CD4-positive, CD25-positive, alpha-beta regulatory T cell (primary cell): ENCODE results near the gene TM9SF1. TPM values are rescaled to one million over a fixed set of nuclear protein-coding genes. Genes with fewer than 3 reads are reported as not detected.

Experiments
- ATAC-seq, 2 donors: fragments of 150-1000 bp; cut with Tn5 transposase; one replicate each; pipeline ENCODE4 v1.10.0; 2021; ENCODE audit warnings: low read depth in 2 of 2, moderate number of reproducible peaks in 2 of 2, moderate library complexity in 1 of 2
- DNase-seq, 3 donors: peaks; one replicate each; pipeline versions ENCODE4 v3.0.0 to v3.0.0-alpha.2; 2012 to 2022; ENCODE audit warnings: mixed read lengths in 1 of 3
- H3K27ac ChIP-seq: one replicate; pipeline ENCODE4 v1.7.0; 2013; ENCODE audit warnings: mild to moderate bottlenecking, low read length; ENCODE audit not compliant: insufficient read depth, poor library complexity, severe bottlenecking
- H3K27me3 ChIP-seq: one replicate; pipeline ENCODE4 v1.7.0; 2013; ENCODE audit warnings: low read length; ENCODE audit not compliant: control insufficient read depth, insufficient read depth
- H3K36me3 ChIP-seq: one replicate; pipeline ENCODE4 v1.7.0; 2013; ENCODE audit warnings: mild to moderate bottlenecking, low read length, moderate library complexity; ENCODE audit not compliant: control insufficient read depth, insufficient read depth
- H3K4me1 ChIP-seq: 2 replicates; pipeline ENCODE4 v1.7.0; 2013; ENCODE audit warnings: mild to moderate bottlenecking, low read length; ENCODE audit not compliant: insufficient read depth, control insufficient read depth, poor library complexity, severe bottlenecking
- H3K4me3 ChIP-seq: one replicate; pipeline ENCODE4 v1.7.0; 2013; ENCODE audit warnings: low read depth, mild to moderate bottlenecking, low read length, moderate library complexity
- H3K9me3 ChIP-seq, 2 experiments: 1 replicate in 1 of 2; 2 replicates in 1 of 2; pipeline ENCODE4 v1.7.0; 2013; ENCODE audit warnings: low read length in 2 of 2, mild to moderate bottlenecking in 1 of 2, moderate library complexity in 1 of 2; ENCODE audit not compliant: control insufficient read depth in 2 of 2
- H3K27ac Mint-ChIP-seq, 3 donors: one replicate each; pipeline ENCODE4 v1.8.0; 2020 to 2022; ENCODE audit warnings: mild to moderate bottlenecking in 3 of 3, mixed read lengths in 3 of 3, moderate library complexity in 2 of 3
- H3K27me3 Mint-ChIP-seq: one replicate; pipeline ENCODE4 v1.8.0; 2022; ENCODE audit warnings: mild to moderate bottlenecking, mixed read lengths
- H3K36me3 Mint-ChIP-seq: one replicate; pipeline ENCODE4 v1.8.0; 2020; ENCODE audit warnings: mixed read lengths
- H3K4me1 Mint-ChIP-seq, 4 donors: one replicate each; pipeline ENCODE4 v1.8.0; 2020 to 2022; ENCODE audit warnings: mixed read lengths in 4 of 4, mild to moderate bottlenecking in 1 of 4
- H3K4me3 Mint-ChIP-seq, 4 donors: one replicate each; pipeline ENCODE4 v1.8.0; 2020 to 2022; ENCODE audit warnings: mild to moderate bottlenecking in 4 of 4, mixed read lengths in 4 of 4, moderate library complexity in 3 of 4
- H3K9me3 Mint-ChIP-seq, 7 donors: one replicate each; pipeline ENCODE4 v1.8.0; 2020 to 2022; ENCODE audit warnings: mixed read lengths in 7 of 7, mild to moderate bottlenecking in 3 of 7, moderate library complexity in 2 of 7
- polyA plus RNA-seq, 4 donors: library from polyadenylated mRNA; unstranded; fragments of 300-500 nt; fragmentation: Illumina TruSeq; gene quantifications; one replicate each; pipeline ENCODE4 v1.2.3, GENCODE V29; 2021
- total RNA-seq: library from RNA; stranded (reverse); gene quantifications from one replicate; pipeline ENCODE4 v1.2.3, GENCODE V29; 2022

Gene TM9SF1
- total and polyA plus RNA-seq, 5 donors from 2014 or later: 20.0 to 42.3 (median 39.3) TPM

DNA sequence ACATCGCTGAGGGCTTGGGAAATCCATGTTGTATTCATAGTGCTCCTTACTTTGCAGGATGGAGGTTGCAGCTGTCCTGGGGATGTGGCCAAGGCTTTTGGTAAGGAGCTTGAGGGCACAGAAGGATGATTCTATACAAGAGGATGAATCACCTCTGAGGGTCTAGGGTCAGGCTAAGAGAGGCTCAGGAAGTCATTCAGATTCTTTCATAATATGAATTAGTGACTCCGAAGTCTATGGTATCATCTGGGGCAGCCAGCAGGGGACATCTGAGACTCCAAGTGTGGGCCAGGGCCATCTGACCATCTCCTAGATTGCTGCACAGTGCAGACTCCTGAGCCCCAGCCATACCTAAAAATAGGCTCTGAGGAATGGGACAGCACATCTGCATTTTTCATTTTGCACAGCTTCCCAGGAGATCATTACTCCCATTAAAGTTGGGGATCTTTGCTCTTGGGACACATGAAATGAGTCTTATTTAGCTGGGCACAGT is 42.3 kb upstream of the TM9SF1 start:
- H3K4me3 ChIP-seq: no peak overlapping the region
- peaks cover 41% of the 10 kb centered on the region for H3K36me3 Mint-ChIP-seq
- peak overlapping the region in 1 of 3 donors; percentile 65 for H3K27ac Mint-ChIP-seq
- peak overlapping the region in 3 of 4 donors; percentile 13 to 89 (median 21) for H3K4me3 Mint-ChIP-seq
- peaks cover 14 to 96% (median 74%) of the 10 kb centered on the region in 4 donors for H3K4me1 Mint-ChIP-seq
- DNase-seq: no peak
- peaks cover 45% of the 10 kb centered on the region for H3K4me1 ChIP-seq
- H3K36me3 ChIP-seq: peaks cover 64% of the 10 kb centered on the region
- no peaks in the 10 kb centered on the region for H3K9me3 Mint-ChIP-seq
- H3K27me3 ChIP-seq: no peaks in the 10 kb centered on the region
- no peak for ATAC-seq
- H3K9me3 ChIP-seq: no peaks in the 10 kb centered on the region
- H3K27ac ChIP-seq: no peak overlapping the region
- H3K27me3 Mint-ChIP-seq: peaks cover 4% of the 10 kb centered on the region

DNA sequence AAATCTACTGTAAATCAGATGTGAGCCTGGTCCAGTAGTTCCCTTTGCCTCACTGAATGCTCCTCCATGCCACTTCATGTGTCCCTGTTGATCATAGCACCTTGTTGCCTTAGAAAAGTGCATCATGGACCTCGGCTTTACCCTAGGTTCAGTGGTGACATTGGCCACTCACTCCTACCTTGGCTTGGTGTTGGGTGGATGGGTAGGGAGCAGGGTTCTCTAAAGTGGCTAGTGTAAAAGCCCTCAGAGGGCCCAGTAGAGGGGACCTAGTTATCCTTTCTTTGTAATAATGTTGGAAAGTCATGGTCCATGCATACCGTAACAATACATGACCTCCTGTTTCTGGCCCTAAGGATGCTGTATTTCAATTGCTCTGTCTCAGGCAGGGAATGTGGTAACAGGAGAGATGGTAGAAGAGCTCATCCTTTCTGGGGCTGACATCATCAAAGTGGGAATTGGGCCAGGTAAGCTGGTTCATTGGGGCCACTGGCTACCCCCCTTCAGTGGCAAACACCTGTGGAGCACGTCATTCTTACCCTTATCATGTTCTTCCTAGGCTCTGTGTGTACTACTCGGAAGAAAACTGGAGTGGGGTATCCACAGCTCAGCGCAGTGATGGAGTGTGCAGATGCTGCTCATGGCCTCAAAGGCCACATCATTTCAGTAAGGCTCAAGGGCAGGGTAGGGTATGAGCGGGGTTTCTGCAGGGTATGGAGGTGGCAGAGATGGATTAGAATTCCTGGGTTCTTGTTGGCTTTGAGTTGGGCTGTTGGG is 41.6 kb upstream of the TM9SF1 start:
- Histone ChIP-seq H3K27me3 (no peaks in the 10 kb centered on the region), H3K9me3 (no peaks in the 10 kb centered on the region), H3K4me3 (no peak overlapping the region), H3K27ac (no peak overlapping the region), H3K4me1 (peaks cover 46% of the 10 kb centered on the region), H3K36me3 (peaks cover 64% of the 10 kb centered on the region)
- Mint-ChIP-seq H3K4me3 (peak overlapping the region in 3 of 4 donors; percentile 13 to 89 (median 21)), H3K9me3 (no peaks in the 10 kb centered on the region), H3K36me3 (peaks cover 41% of the 10 kb centered on the region), H3K4me1 (peaks cover 14 to 94% (median 70%) of the 10 kb centered on the region in 4 donors), H3K27ac (peak overlapping the region in 2 of 3 donors; percentile 60 to 65), H3K27me3 (no peaks in the 10 kb centered on the region)
- DNase-seq: no peak
- no peak for ATAC-seq

DNA sequence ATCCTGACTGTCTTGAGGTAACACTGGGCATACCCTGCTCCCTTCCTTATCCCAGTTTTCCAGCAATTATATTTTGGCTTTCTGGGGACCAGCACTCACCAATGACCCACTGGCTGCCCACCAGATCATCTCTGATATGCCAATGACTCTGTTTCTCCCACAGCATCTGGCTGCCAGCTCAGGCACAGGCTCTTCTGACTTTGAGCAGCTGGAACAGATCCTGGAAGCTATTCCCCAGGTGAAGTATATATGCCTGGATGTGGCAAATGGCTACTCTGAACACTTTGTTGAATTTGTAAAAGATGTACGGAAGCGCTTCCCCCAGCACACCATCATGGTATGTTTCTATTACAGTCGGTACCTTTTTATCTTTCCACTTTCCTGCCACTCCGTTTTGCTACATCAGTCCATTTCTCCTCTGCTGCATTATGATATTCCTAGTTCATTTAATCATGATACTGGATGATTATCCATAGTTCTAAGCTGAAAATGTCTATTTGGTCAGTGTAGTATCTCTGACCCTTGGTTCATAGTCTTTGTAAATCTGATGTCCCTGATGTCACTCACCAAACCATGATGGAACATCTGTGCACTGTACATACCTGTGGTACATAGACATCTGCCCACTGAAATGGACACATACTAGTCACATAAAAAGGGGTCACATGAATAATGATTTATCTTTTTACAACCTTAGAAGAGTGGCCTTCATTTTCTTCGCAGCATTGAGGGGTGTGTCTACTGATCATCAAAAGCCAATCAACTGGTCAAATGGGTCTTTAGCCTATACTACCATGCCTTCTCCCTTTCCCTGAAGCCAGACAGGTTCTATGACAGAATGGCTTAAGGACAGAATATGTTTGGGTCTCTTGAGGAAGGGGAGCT is 40.8 kb upstream of the TM9SF1 start:
- H3K36me3 Mint-ChIP-seq: peaks cover 41% of the 10 kb centered on the region
- peak overlapping the region in 2 of 3 donors; percentile 82 to 86 for H3K27ac Mint-ChIP-seq
- H3K36me3 ChIP-seq: peaks cover 62% of the 10 kb centered on the region
- no peaks in the 10 kb centered on the region for H3K27me3 ChIP-seq
- H3K9me3 Mint-ChIP-seq: no peaks in the 10 kb centered on the region
- ATAC-seq: no peak
- H3K4me1 Mint-ChIP-seq: peaks cover 18 to 95% (median 73%) of the 10 kb centered on the region in 4 donors
- no peak for DNase-seq
- peak overlapping the region; percentile 3 to 89 (median 28) for H3K4me3 Mint-ChIP-seq
- H3K4me3 ChIP-seq: no peak overlapping the region
- no peaks in the 10 kb centered on the region for H3K27me3 Mint-ChIP-seq
- peaks cover 46% of the 10 kb centered on the region for H3K4me1 ChIP-seq
- no peaks in the 10 kb centered on the region for H3K9me3 ChIP-seq
- H3K27ac ChIP-seq: peak overlapping the region; percentile 18

DNA sequence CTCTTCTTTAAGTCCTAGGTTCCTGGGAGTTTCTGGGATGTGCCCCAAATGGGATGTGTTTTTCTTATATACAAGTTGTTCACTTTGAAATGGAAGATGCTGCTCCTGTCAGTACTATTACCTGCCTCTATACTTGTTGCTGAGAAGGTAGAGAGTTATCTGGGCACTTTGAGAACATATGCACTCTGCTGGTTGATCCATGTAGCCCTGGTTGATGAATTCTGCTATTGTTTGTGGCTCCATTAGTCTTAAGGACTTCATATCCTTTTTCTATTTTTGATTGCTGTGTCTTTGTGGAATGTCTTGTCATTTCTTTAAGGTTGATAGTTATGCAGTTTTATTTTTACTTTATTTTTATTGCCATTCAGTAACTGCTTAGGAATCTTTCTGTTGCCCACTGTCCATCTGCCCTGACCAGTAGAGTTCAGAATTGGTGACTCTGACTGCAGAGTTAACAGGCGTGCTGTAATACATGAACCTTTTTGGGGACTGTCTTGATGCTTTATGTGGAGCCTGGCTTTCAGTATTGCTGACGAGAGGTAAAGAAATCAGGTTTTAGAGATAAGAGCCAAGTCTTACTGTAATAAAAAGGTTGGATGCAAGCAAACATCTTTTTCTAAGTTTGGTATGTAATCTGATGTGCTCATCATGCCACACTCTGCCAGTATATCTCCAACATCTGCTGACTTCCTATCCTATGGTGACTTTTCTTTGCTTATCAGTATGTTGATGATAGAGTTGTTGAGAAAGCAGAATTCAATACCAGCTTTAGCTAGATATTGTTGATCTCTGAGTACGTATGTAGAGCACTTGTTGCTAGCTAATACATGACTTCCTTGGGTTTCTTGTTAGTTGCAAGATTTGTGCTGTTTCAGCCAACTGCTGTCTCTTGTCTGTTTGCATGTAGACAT is 39.1 kb upstream of the TM9SF1 start:
- Histone ChIP-seq H3K4me3 (peak overlapping the region; percentile 94), H3K36me3 (peaks cover 45% of the 10 kb centered on the region)
- H3K4me1 Mint-ChIP-seq: peaks cover 19 to 88% (median 59%) of the 10 kb centered on the region in 4 donors

DNA sequence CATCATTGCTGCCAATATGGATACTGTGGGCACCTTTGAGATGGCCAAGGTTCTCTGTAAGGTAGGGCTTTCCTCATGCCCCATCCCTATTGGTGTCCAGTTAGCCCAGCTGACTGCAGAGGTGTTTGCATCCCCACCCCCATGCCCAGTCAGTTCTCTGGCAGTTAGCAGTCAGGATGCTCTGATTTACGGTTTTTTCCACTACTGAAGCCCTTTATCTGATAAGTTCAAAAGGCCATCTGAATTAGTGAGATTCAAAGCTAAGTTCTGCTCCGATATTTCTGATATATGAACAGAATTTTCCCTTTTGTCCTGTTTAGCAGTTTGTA is 38.3 kb upstream of the TM9SF1 start:
- Histone ChIP-seq H3K27me3 (no peaks in the 10 kb centered on the region), H3K4me1 (peaks cover 29% of the 10 kb centered on the region), H3K36me3 (peaks cover 38% of the 10 kb centered on the region), H3K4me3 (peak overlapping the region; percentile 94), H3K9me3 (no peaks in the 10 kb centered on the region), H3K27ac (peak overlapping the region; percentile 91)
- H3K9me3 Mint-ChIP-seq: no peaks in the 10 kb centered on the region
- peaks cover 14 to 85% (median 55%) of the 10 kb centered on the region in 4 donors for H3K4me1 Mint-ChIP-seq
- ATAC-seq (no peak), DNase-seq (no peak)
- peak overlapping the region; percentile 38 to 94 (median 89) for H3K27ac Mint-ChIP-seq
- H3K36me3 Mint-ChIP-seq: peaks cover 29% of the 10 kb centered on the region
- peak overlapping the region; percentile 89 to 100 (median 96) for H3K4me3 Mint-ChIP-seq
- no peaks in the 10 kb centered on the region for H3K27me3 Mint-ChIP-seq

More for the DNA sequence above, 39.1 kb upstream of the TM9SF1 start:
- Histone ChIP-seq H3K4me1 (peaks cover 32% of the 10 kb centered on the region), H3K27ac (peak overlapping the region; percentile 91), H3K9me3 (no peaks in the 10 kb centered on the region), H3K27me3 (no peaks in the 10 kb centered on the region)
- H3K27ac Mint-ChIP-seq: peak overlapping the region; percentile 20 to 86 (median 55)
- H3K36me3 Mint-ChIP-seq: peaks cover 29% of the 10 kb centered on the region
- peak overlapping the region; percentile 89 to 100 (median 94) for H3K4me3 Mint-ChIP-seq
- DNase-seq (no peak), ATAC-seq (no peak)
- no peaks in the 10 kb centered on the region for H3K27me3 Mint-ChIP-seq
- H3K9me3 Mint-ChIP-seq: no peaks in the 10 kb centered on the region

DNA sequence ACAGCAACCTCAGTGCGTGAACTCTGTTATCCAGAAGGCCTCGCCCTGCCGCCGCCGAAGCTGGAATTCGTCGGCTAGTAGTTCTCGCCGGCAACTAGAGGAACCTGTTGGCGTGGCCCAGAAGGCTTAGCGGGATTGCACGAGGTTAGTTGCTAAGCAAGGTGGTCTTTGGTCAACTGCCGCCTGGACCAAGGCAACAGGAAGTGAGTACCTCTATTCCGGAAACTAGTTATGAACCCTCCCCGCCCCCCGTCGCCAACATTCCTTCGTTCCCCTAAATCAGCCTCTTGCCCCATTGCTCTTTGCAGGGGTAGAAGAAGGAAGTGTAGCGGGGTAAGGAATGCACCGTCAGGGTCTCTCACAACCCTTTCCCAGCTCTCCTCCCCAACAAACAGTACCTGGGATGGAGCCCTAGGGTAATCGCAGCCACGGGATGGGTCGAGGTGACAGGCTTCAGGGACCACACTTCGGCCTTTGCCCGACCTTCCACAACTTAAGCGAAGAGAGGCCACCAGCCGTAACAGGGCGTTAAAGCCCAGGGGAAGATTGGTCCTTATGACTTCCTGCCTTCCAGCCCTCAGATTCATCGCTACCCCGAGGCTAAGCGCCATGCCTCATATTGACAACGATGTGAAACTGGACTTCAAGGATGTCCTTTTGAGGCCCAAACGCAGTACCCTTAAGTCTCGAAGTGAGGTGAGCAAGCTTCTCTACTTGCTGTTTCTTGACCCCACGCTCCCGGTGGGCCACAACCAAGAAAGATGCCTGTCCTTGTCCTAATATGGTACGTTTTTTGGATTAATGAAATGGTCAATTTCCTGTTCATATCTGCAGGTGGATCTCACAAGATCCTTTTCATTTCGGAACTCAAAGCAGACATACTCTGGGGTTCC is 37.6 kb upstream of the TM9SF1 start, which contains the start of gene GMPR2:
TSS of gene GMPR2 (plus strand) at position 285 of the 893 bp plus-strand sequence. CDS start at position 610, 325 bp downstream.
- H3K27me3 ChIP-seq: no peaks in the 10 kb centered on the region
- DNase-seq (peak in 1 of 3 donors; percentile 52), ATAC-seq (peak; percentile 16 to 19)
- peak within 1 kb of the TSS; percentile 91 for H3K27ac ChIP-seq
- Mint-ChIP-seq H3K36me3 (peaks cover 24% of the 10 kb centered on the region), H3K27ac (peak within 1 kb of the TSS; percentile 89 to 94 (median 94)), H3K9me3 (no peaks in the 10 kb centered on the region), H3K4me3 (peak within 1 kb of the TSS; percentile 89 to 100 (median 96)), H3K27me3 (no peaks in the 10 kb centered on the region), H3K4me1 (peaks cover 14 to 79% (median 50%) of the 10 kb centered on the region in 4 donors)
- peaks cover 29% of the 10 kb centered on the region for H3K4me1 ChIP-seq
- peak within 1 kb of the TSS; percentile 94 for H3K4me3 ChIP-seq
- no peaks in the 10 kb centered on the region for H3K9me3 ChIP-seq
- peaks cover 32% of the 10 kb centered on the region for H3K36me3 ChIP-seq
